Measurements from ENCODE around the gene NUCB1. TPM values are rescaled to one million over a fixed set of nuclear protein-coding genes. Genes with fewer than 3 reads are reported as not detected.

NUCB1 gene
- total RNA-seq: 10 to 100 TPM; 90.6 to 91.7 TPM

DNA sequence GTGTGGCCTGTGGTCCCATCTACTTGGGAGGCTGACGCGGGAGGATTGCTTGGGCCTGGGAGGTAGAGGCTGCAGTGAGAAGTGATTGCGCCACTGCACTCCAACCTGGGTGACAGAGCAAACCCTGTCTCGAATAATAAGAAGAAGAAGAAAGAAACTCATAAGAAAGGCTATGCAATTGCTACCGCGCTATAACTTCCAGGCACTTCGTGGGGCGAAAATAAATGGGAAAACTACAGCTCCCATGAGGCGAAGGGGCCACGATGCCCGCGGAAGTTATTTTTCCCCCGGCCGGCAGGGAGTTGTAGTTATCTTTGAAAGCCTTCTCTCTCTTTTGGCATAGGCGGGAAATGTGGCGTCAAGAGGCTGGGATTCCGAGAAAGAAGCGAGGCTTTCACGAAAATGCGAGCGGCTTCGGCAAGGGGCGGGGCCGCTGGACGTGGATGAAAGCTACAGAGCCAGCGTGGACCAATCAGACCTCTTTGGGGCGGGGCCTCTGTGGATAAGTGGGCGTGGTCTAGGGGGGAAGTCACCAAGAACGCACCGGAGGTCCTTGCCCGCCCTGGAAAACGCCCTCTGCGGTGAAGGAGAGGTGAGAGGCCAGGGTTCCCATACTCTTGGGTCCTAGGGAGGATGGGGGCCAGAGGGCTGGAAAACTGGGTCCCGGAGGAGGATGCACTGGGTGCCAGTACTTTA is at the start of gene NUCB1:
Gene NUCB1 (plus strand): TSS at position 532 of the 696 bp plus-strand sequence. CDS start 485 bp downstream, outside the sequence.
- peaks cover 31% of the 10 kb centered on the region for H3K36me3 Mint-ChIP-seq
- peaks cover 36% of the 10 kb centered on the region for H3K4me1 Mint-ChIP-seq
- peak; percentile 99 for DNase-seq
- peak within 1 kb of the TSS; percentile 97 for H3K4me3 Mint-ChIP-seq
- H3K9me3 Mint-ChIP-seq: no peaks in the 10 kb centered on the region
- H3K27me3 Mint-ChIP-seq: peaks cover 14% of the 10 kb centered on the region
- peak within 1 kb of the TSS; percentile 98 for H3K27ac Mint-ChIP-seq

GRCh38 chr19:48852292-48852691 is 47.8 kb upstream of the NUCB1 start:
- Mint-ChIP-seq H3K4me3 (no peak overlapping the region), H3K9me3 (no peaks in the 10 kb centered on the region), H3K27ac (no peak overlapping the region), H3K36me3 (no peaks in the 10 kb centered on the region), H3K4me1 (no peaks in the 10 kb centered on the region), H3K27me3 (no peaks in the 10 kb centered on the region)
- no peak for DNase-seq

DNA sequence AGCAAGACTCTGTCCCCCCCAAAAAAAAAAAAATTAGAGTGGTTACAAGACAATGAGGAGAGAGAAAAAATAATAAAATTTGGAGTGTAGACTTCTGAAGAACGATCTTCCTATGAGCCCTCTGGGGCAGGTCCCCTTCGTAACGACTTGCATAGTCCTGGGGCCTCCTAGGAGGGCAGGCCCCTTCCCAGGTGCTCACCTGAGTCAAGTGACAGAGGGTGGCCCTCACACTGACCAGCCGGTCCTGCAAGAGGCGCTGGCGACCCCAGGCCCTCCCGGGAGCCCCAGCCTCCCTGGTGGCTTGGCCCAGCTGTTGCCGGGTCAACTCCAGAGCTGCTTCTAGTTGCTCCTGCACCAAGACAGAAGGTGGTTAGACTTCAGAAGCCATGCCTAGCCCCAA is 46.6 kb upstream of the NUCB1 start:
- Mint-ChIP-seq H3K27me3 (no peaks in the 10 kb centered on the region), H3K9me3 (no peaks in the 10 kb centered on the region), H3K4me1 (no peaks in the 10 kb centered on the region)

GRCh38 chr19:48854103-48854502 is 46.0 kb upstream of the NUCB1 start:
- no peak overlapping the region for H3K27ac Mint-ChIP-seq
- DNase-seq: no peak

More for the DNA sequence above, 46.6 kb upstream of the NUCB1 start:
- Mint-ChIP-seq H3K36me3 (no peaks in the 10 kb centered on the region), H3K27ac (no peak overlapping the region), H3K4me3 (no peak overlapping the region)
- no peak for DNase-seq

GRCh38 chr19:48856921-48857320 is 43.2 kb upstream of the NUCB1 start:
- no peaks in the 10 kb centered on the region for H3K4me1 Mint-ChIP-seq
- H3K9me3 Mint-ChIP-seq: no peaks in the 10 kb centered on the region
- DNase-seq: no peak
- no peak overlapping the region for H3K27ac Mint-ChIP-seq
- no peaks in the 10 kb centered on the region for H3K36me3 Mint-ChIP-seq
- H3K4me3 Mint-ChIP-seq: no peak overlapping the region
- no peaks in the 10 kb centered on the region for H3K27me3 Mint-ChIP-seq

More at GRCh38 chr19:48854103-48854502, 46.0 kb upstream of the NUCB1 start:
- Mint-ChIP-seq H3K9me3 (no peaks in the 10 kb centered on the region), H3K27me3 (no peaks in the 10 kb centered on the region), H3K36me3 (no peaks in the 10 kb centered on the region), H3K4me1 (no peaks in the 10 kb centered on the region), H3K4me3 (no peak overlapping the region)

DNA sequence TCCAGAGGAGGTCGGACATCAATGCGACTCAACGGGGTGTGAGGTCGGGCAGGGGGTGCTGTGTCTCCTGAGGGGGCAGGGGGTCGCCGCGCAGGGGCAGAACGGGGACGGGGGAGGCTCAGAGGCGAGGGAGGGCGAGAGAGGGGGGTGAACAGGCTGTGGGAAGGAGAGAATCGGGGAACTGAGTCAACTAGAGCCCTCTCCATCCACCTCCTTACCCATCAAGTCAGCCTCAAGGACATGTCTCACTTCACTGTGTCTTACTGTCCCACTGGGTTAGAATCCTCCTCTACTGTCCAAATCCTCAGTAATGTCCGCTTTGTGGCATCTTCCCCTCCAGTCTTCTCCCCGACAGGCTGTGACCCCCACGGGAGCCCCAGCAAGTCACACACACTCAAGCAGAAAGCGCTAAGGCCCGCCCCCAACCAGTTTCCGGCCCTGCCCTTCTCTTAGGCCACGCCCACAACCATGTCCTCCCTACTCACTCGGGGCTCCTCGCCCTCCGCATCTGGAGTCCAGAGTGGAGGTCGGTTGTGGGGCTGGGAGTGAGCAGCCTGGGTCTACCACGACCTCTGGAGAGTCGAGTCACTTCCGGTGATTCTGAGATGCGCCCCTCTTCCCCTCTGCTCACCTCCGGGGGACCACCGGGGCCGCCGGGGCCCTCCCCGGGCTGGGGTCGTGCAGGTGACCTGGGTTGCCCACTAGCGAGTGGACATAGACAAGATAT is 41.0 kb upstream of the NUCB1 start:
- no peaks in the 10 kb centered on the region for H3K9me3 Mint-ChIP-seq
- peak overlapping the region; percentile 77 for H3K27ac Mint-ChIP-seq
- peak overlapping the region; percentile 86 for H3K4me3 Mint-ChIP-seq
- peak; percentile 79 for DNase-seq
- no peaks in the 10 kb centered on the region for H3K4me1 Mint-ChIP-seq
- no peaks in the 10 kb centered on the region for H3K36me3 Mint-ChIP-seq
- H3K27me3 Mint-ChIP-seq: no peaks in the 10 kb centered on the region

DNA sequence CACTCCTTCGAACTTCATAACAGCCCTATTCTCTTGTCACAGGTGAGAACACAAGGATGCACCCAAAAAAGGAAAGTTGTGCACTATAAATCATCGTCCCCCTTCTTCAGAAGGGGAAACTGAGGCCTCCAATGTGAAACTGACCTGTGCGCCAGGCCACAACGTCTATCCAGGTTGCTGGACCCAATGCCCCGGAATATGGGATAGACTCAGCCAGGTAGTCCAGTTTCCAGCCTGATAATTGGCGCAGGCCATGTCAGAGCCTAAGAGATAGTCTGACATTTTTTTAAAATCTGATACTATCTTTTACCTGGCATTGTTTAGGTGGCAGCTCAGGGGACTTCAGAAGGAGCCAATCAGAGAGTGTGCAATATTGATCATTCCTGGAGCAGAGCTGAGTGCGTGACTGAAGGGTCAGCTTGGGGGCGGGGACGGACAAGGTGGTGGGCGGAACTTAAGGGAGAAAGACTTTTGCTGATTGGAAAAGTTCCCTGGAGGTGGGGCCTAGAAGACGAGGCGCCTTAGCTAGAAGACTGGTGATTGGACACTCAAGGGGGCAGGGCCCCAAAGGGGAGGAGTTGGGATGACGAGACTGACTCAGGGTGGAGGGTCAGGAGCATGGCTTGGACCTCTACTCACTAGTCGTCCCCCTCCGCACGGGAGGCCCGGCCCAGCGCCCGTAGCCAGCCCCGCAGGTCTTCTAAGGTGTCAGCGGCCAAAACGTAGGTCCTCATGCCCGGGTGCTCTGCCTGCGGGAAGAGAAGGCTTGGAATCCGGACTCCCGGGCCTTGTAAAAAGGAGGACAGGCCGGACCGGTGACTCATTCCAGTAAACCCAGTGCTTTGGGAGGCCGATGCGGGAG is 40.2 kb upstream of the NUCB1 start:
- no peak overlapping the region for H3K27ac Mint-ChIP-seq
- no peaks in the 10 kb centered on the region for H3K9me3 Mint-ChIP-seq
- no peaks in the 10 kb centered on the region for H3K27me3 Mint-ChIP-seq
- DNase-seq: no peak
- no peaks in the 10 kb centered on the region for H3K36me3 Mint-ChIP-seq
- H3K4me1 Mint-ChIP-seq: no peaks in the 10 kb centered on the region
- H3K4me3 Mint-ChIP-seq: no peak overlapping the region

DNA sequence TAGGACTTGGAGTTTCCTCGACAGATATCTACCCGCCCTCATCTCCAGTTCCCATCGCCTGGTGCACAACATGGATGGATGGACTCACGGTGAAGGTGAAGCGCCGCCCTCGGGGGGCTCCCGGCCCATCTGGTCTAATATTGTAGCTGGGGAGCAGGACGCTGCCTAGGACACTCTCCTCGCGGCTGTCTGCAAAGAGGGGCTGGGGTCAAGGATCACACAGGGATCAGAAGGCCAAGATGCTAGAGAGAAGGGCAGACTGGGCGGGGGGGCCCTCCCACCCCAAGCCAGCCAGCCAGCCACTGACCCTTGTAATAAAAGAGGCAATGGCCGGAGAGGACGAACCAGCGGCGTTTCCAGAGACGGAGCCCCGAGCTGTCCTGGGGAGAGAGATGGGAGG is 38.8 kb upstream of the NUCB1 start:
- Mint-ChIP-seq H3K27ac (no peak overlapping the region), H3K4me1 (no peaks in the 10 kb centered on the region), H3K9me3 (no peaks in the 10 kb centered on the region), H3K36me3 (no peaks in the 10 kb centered on the region), H3K4me3 (no peak overlapping the region), H3K27me3 (no peaks in the 10 kb centered on the region)
- DNase-seq: no peak

GRCh38 chr19:48862827-48863226 is 37.3 kb upstream of the NUCB1 start:
- no peak for DNase-seq
- H3K27ac Mint-ChIP-seq: no peak overlapping the region
- no peaks in the 10 kb centered on the region for H3K36me3 Mint-ChIP-seq
- H3K4me1 Mint-ChIP-seq: no peaks in the 10 kb centered on the region
- no peaks in the 10 kb centered on the region for H3K27me3 Mint-ChIP-seq
- no peaks in the 10 kb centered on the region for H3K9me3 Mint-ChIP-seq
- no peak overlapping the region for H3K4me3 Mint-ChIP-seq

DNA sequence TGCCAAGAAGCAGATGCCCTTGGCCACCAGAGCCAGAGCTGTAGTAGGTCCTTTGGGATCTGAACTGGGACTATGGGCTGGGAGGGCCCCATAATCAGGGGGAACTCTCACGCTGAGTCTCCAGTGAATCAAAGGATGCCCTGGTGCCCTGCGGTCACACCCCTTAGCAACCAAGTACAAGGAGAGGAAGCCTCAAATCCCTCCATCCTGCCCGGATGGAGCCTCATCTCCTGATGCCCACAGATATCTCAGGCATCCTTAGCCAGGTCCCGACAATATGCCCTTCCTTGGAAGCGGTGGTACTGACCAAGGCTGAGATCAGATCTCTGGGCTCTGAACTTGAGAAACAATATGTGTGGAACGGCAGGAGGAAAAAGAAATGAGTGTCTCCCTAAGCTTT is 33.4 kb upstream of the NUCB1 start:
- DNase-seq: no peak
- Mint-ChIP-seq H3K36me3 (no peaks in the 10 kb centered on the region), H3K4me1 (peaks cover 9% of the 10 kb centered on the region), H3K27me3 (no peaks in the 10 kb centered on the region), H3K27ac (no peak overlapping the region), H3K9me3 (no peaks in the 10 kb centered on the region), H3K4me3 (no peak overlapping the region)

GRCh38 chr19:48867123-48867745 is 32.9 kb upstream of the NUCB1 start:
- no peak for DNase-seq
- Mint-ChIP-seq H3K4me3 (no peak overlapping the region), H3K27me3 (no peaks in the 10 kb centered on the region), H3K36me3 (peaks cover 2% of the 10 kb centered on the region), H3K9me3 (no peaks in the 10 kb centered on the region), H3K27ac (no peak overlapping the region), H3K4me1 (peaks cover 12% of the 10 kb centered on the region)

DNA sequence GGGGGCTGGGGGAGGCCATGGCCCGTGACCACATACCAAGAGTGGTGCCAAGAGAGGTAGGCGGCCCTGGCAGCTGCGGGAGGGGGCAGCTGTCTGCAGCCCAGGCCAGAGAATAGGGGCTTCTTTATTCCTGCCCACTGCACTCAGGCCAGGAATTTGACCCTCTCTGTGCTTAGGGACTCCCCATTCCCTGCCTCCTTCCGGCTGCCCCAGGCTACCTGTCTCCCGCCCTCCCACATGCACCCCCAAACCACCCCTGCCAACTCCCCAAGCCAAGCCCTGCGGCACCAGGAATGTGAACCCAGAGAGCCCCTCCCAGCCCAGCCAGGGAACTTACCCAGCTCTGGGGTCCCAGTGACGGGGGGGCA is 32.4 kb upstream of the NUCB1 start:
- Mint-ChIP-seq H3K27ac (no peak overlapping the region), H3K27me3 (no peaks in the 10 kb centered on the region), H3K4me3 (no peak overlapping the region), H3K9me3 (no peaks in the 10 kb centered on the region), H3K36me3 (peaks cover 5% of the 10 kb centered on the region), H3K4me1 (peaks cover 13% of the 10 kb centered on the region)
- no peak for DNase-seq

DNA sequence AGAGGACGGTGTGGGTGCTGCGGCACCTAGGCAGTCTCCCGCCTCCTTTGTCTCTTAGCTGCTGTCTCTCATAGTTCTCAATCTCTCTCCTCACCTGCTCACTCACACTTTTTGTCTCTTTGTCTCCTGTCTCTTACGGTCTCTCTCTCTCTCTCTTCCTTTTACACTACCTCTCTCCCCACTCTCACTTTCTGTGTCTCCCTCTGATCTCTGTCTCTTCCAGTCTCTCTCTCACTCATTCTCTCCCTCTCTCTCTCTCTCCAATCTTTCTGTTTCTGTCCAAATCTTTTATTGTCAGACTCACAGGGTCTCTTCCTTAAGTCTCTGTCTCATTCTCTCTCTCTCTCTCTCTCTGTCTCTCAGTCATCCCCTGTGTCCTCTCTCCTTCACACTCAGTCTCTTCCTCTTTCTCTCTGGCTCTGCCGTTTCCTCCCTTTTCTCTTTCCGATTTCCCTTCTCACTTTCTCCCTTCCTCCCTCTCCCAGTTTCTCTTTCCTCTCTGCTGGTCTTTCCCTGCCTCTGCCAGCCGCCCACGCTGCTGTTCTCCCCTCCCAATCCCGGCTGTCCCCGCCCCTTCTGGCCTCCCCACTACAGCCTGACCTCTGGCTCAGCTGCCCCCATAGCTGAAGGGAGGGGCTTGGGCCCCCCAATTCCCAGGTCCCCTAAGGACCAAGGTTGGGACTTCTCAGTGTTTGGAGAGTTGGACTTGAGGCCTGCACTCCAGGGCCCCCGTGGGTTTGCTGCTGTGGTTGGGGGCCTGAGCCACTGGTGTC is 31.8 kb upstream of the NUCB1 start, which contains the start of gene PLEKHA4:
Gene PLEKHA4 (minus strand): TSS at position 504 of the 773 bp plus-strand sequence. CDS start 997 bp downstream, outside the sequence.
- DNase-seq: no peak
- H3K4me3 Mint-ChIP-seq: no peak within 1 kb of the TSS
- H3K27me3 Mint-ChIP-seq: no peaks in the 10 kb centered on the region
- peaks cover 14% of the 10 kb centered on the region for H3K4me1 Mint-ChIP-seq
- H3K27ac Mint-ChIP-seq: no peak within 1 kb of the TSS
- H3K9me3 Mint-ChIP-seq: no peaks in the 10 kb centered on the region
- peaks cover 9% of the 10 kb centered on the region for H3K36me3 Mint-ChIP-seq

DNA sequence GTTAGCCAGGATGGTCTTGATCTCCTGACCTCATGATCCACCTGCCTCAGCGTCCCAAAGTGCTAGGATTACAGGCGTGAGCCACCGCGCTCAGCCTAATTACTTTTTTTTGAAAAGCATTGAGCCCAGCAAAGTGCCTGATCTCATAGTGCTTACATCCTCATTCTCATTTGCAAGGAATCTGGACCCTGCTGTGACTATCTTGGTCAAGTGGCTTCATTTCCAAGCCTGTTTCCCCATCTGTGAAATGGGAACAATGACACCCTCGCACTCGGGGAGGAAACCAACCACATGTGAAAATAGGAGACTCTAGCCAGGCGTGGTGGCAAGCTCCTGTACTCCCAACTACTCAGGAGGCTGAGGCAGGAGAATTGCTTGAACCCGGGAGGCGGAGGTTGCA is 30.1 kb upstream of the NUCB1 start:
- Mint-ChIP-seq H3K27me3 (no peaks in the 10 kb centered on the region), H3K9me3 (no peaks in the 10 kb centered on the region), H3K27ac (no peak overlapping the region), H3K4me3 (no peak overlapping the region), H3K36me3 (peaks cover 26% of the 10 kb centered on the region), H3K4me1 (peaks cover 27% of the 10 kb centered on the region)
- no peak for DNase-seq
